IMR-90 (cell line): Measurements from ENCODE around the gene ATP10A. TPM values are rescaled to one million over a fixed set of nuclear protein-coding genes. Genes with fewer than 3 reads are reported as not detected.

Experiments used
- ATAC-seq: fragments of 200-7000 bp; cut with Tn5 transposase; 2 replicates; pipeline ENCODE4 v1.9.1; 2020; ENCODE audit warnings: low read depth, mild to moderate bottlenecking, moderate library complexity
- BruUV-seq: library from RNA; stranded (reverse); fragments of 400-500 nt; replicated peaks from 2 replicates; lab custom pipeline; 2021; lab: Mats Ljungman, UMichigan
- CTCF ChIA-PET: fragments of 300-600 bp; formaldehyde crosslinking; extraction: SDS; loops from one replicate; lab custom pipeline; 2021; ENCODE audit warnings: antibody characterized with exemption; lab: Yijun Ruan, JAX
- POLR2A ChIA-PET: fragments of 300-600 bp; sonication (Branson Sonifier 250); formaldehyde crosslinking; loops from one replicate; lab custom pipeline; 2022; ENCODE audit warnings: antibody characterized with exemption; ENCODE audit not compliant: unreplicated experiment; lab: Charles Lee
- DNase-seq: peaks from one replicate; pipeline ENCODE4 v3.0.0; 2013
- H2AFZ ChIP-seq: replicated peaks from 2 replicates; pipeline ENCODE3; 2013; ENCODE audit warnings: low read length, mild to moderate bottlenecking; ENCODE audit not compliant: poor library complexity
- H2AK5ac ChIP-seq: 2 replicates; pipeline ENCODE4 v1.6.1; 2013; ENCODE audit warnings: low read depth, low read length, inconsistent platforms
- H2AK9ac ChIP-seq: replicated peaks from 2 replicates; pipeline ENCODE3; 2013; ENCODE audit warnings: mild to moderate bottlenecking, low read depth, low read length, moderate library complexity; ENCODE audit not compliant: poor library complexity
- H2BK120ac ChIP-seq: 2 replicates; pipeline ENCODE4 v1.6.1; 2013; ENCODE audit warnings: low read depth, low read length, inconsistent platforms
- H2BK15ac ChIP-seq: 3 replicates; pipeline ENCODE4 v1.6.1; 2013; ENCODE audit warnings: low read depth, low read length, inconsistent platforms
- H2BK20ac ChIP-seq: 2 replicates; pipeline ENCODE4 v1.6.1; 2013; ENCODE audit warnings: low read depth, mild to moderate bottlenecking, inconsistent platforms, low read length, moderate library complexity
- H2BK5ac ChIP-seq: 2 replicates; pipeline ENCODE4 v1.6.1; 2013; ENCODE audit warnings: mild to moderate bottlenecking, low read depth, low read length, inconsistent platforms; ENCODE audit not compliant: poor library complexity, severe bottlenecking
- H3K14ac ChIP-seq: replicated peaks from 2 replicates; pipeline ENCODE4 v1.6.1; 2013; ENCODE audit warnings: low read depth, low read length, inconsistent platforms
- H3K18ac ChIP-seq: 2 replicates; pipeline ENCODE4 v1.6.1; 2013; ENCODE audit warnings: low read depth, low read length, control low read depth
- H3K23ac ChIP-seq: 2 replicates; pipeline ENCODE4 v1.6.1; 2013; ENCODE audit warnings: low read depth, low read length, inconsistent platforms
- H3K27ac ChIP-seq: 2 replicates; pipeline ENCODE4 v1.5.1; 2013; ENCODE audit warnings: mild to moderate bottlenecking, control low read depth, low read length; ENCODE audit not compliant: insufficient read depth
- H3K27me3 ChIP-seq: 2 replicates; pipeline ENCODE4 v1.6.1; 2013; ENCODE audit warnings: low read length; ENCODE audit not compliant: control insufficient read depth, insufficient read depth
- H3K36me3 ChIP-seq: 2 replicates; pipeline ENCODE4 v1.6.1; 2013; ENCODE audit warnings: low read length, mixed read lengths; ENCODE audit not compliant: control insufficient read depth, insufficient read depth
- H3K4ac ChIP-seq: 2 replicates; pipeline ENCODE4 v1.6.1; 2013; ENCODE audit warnings: low read depth, low read length, inconsistent platforms
- H3K4me1 ChIP-seq: 2 replicates; pipeline ENCODE4 v1.6.1; 2013; ENCODE audit warnings: low read length, mixed read lengths; ENCODE audit not compliant: control insufficient read depth, insufficient read depth
- H3K4me2 ChIP-seq: 2 replicates; pipeline ENCODE4 v1.6.1; 2013; ENCODE audit warnings: low read depth, mild to moderate bottlenecking, control low read depth, low read length, moderate library complexity
- H3K4me3 ChIP-seq: 2 replicates; pipeline ENCODE4 v1.5.1; 2013; ENCODE audit warnings: low read depth, mild to moderate bottlenecking, control low read depth, low read length, moderate library complexity; ENCODE audit not compliant: insufficient read depth
- H3K56ac ChIP-seq: 2 replicates; pipeline ENCODE4 v1.6.1; 2013; ENCODE audit warnings: low read length, inconsistent platforms; ENCODE audit not compliant: insufficient read depth; ENCODE audit errors: extremely low read depth
- H3K79me1 ChIP-seq, 2 experiments: 2 replicates each; pipeline ENCODE4 v1.6.1; 2013; ENCODE audit warnings: low read length in 2 of 2, inconsistent platforms in 1 of 2, low read depth in 1 of 2
- H3K9ac ChIP-seq: 2 replicates; pipeline ENCODE4 v1.6.1; 2013; ENCODE audit warnings: low read depth, low read length, control low read depth
- H3K9me1 ChIP-seq: 2 replicates; pipeline ENCODE4 v1.6.1; 2013; ENCODE audit warnings: low read length, inconsistent platforms; ENCODE audit not compliant: insufficient read depth
- H3K9me3 ChIP-seq: 2 replicates; pipeline ENCODE4 v1.6.1; 2013; ENCODE audit warnings: low read length; ENCODE audit not compliant: control insufficient read depth, insufficient read depth
- H4K20me1 ChIP-seq: 2 replicates; pipeline ENCODE4 v1.6.1; 2013; ENCODE audit warnings: low read length, inconsistent platforms; ENCODE audit not compliant: insufficient read depth
- H4K5ac ChIP-seq: 2 replicates; pipeline ENCODE4 v1.6.1; 2013; ENCODE audit warnings: mild to moderate bottlenecking, low read depth, low read length, control low read depth
- H4K8ac ChIP-seq, 2 experiments: 2 replicates each; pipeline ENCODE4 v1.6.1; 2013; ENCODE audit warnings: low read depth in 2 of 2, low read length in 2 of 2, control low read depth in 1 of 2, inconsistent platforms in 1 of 2
- H4K91ac ChIP-seq: 2 replicates; pipeline ENCODE4 v1.6.1; 2013; ENCODE audit warnings: low read depth, low read length, inconsistent platforms; ENCODE audit not compliant: insufficient read depth
- SMC3 ChIP-seq: fragments of 150-350 bp; IDR thresholded peaks from 2 replicates; pipeline ENCODE4 v1.6.1; 2016; ENCODE audit warnings: low read depth, mild to moderate bottlenecking, antibody characterized with exemption, low read length, moderate library complexity
- WGBS, 2 experiments: methylation state at CpG; one replicate each; pipeline versions ENCODE4 v1.1.5 to v1.1.7; 2013; ENCODE audit warnings: missing lambda C conversion rate in 2 of 2; ENCODE audit not compliant: insufficient read length in 1 of 2; ENCODE audit errors: extremely low coverage in 2 of 2; 5-methylcytosine and 5-hydroxymethylcytosine counted together
- dilution Hi-C: fragments of 300-500 bp; cut with HindIII; formaldehyde crosslinking; loops from one replicate; pipeline ENCODE4 v1.14.3; 2018; ENCODE audit warnings: low sequenced_read_pairs; ENCODE audit not compliant: unreplicated experiment
- in situ Hi-C: fragments of 300-500 bp; cut with MboI; formaldehyde crosslinking; loops from 3 replicates; pipeline ENCODE4 v1.14.3; 2019; ENCODE audit warnings: low sequenced_read_pairs, inconsistent platforms, mixed read lengths
- intact Hi-C: fragments of 100-400 bp; cut with micrococcal nuclease; formaldehyde crosslinking; loops from 2 replicates; pipeline ENCODE4 v1.10.0; 2022
- polyA plus RNA-seq, 3 experiments: library from polyadenylated mRNA; depleted of rRNA; stranded (reverse); fragments of >200 nt; gene quantifications; 2 replicates each; pipeline ENCODE4 v1.2.3, GENCODE V29; 2012; ENCODE audit warnings: low replicate concordance in 1 of 3
- total RNA-seq: library from RNA; depleted of rRNA; stranded (reverse); fragments of >200 nt; gene quantifications from 2 replicates; pipeline ENCODE4 v1.2.3, GENCODE V29; 2012
- TF ChIP-seq, protein P1 (sequence below): fragments of 150-350 bp; IDR thresholded peaks from 2 replicates; pipeline ENCODE4 v1.6.1; 2017; ENCODE audit warnings: mild to moderate bottlenecking, antibody characterized with exemption, low read length, low read depth

Gene ATP10A
- total and polyA plus RNA-seq, 2 of the 4 experiments (the other 2 are of a cell fraction): 13.8 to 16.0 TPM

DNA sequence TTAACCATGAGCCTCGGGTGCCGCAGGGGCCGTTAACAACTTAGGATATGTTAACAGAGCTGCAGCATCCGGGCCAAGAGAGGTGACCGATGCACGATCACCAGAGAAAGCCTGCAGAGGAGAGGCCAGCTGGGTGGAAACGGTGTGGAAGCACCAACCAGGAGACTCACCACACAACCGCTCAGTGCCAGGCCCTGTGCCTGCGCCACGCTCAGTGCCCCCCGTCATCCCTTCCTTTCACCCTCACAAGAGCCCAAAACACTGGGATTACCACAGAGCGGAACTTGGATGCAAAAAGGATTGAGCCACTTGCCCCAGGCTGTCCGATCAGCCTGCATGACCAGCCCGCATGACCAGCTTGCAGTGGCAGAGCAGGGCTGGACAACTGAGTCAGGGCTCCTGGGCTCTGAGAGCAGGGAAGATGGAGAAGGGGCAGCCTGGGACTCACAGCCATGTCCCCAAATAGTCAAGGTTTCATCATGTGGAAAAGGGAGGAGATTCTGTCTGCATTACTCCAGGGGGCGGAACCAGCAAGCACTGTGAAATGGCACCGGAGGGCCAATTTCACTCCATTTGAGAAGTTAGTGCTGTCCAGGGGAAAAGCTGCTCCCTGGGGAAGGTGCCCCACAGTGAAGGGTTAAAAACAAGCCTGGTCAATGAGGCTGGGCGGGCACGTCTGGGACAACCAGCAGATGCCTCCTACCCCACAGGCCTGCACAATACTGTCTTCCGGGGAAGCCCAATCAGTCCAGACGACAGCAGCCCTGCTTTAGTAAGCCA is 156.8 kb downstream of the ATP10A start:
- WGBS, 2 experiments: 74% methylated on average over 3 of the region's 20 CpGs; no CpG with 5 or more reads in 1 of the 2 experiments
- Histone ChIP-seq H3K4me2 (no peak overlapping the region), H2BK15ac (no peak overlapping the region), H3K27ac (no peak overlapping the region), H2AFZ (no peak overlapping the region), H3K36me3 (peaks cover under 1% of the 10 kb centered on the region; the same call in 1 of the 2 replicates), H2AK5ac (no peak overlapping the region), H4K8ac (no peak overlapping the region), H3K18ac (no peak overlapping the region), H3K56ac (no peak overlapping the region), H3K14ac (no peak overlapping the region), H3K4me1 (peaks cover 2% of the 10 kb centered on the region; the same call in 1 of the 2 replicates), H2BK120ac (no peak overlapping the region), H2BK5ac (no peak overlapping the region), H4K5ac (no peak overlapping the region), H3K4ac (no peak overlapping the region), H2AK9ac (no peak overlapping the region), H3K9me3 (no peaks in the 10 kb centered on the region), H3K9ac (no peak overlapping the region), H3K23ac (no peak overlapping the region), H2BK20ac (no peak overlapping the region), H4K20me1 (no peaks in the 10 kb centered on the region), H3K9me1 (peaks cover 11% of the 10 kb centered on the region), H3K79me1 (peaks cover 0 to 9% of the 10 kb centered on the region in 2 experiments; a peak in 2 of 4 replicates), H3K27me3 (no peaks in the 10 kb centered on the region), H4K91ac (no peak overlapping the region), H3K4me3 (no peak overlapping the region)
- ChIA-PET POLR2A (no interaction called here), CTCF (no interaction called here)
- dilution Hi-C loops: no loop called here
- DNase-seq (no peak), ATAC-seq (no peak)
- in situ Hi-C loops: loop anchor here (25.0 kb wide), 1 partner anchor 556 kb away; no protein-coding TSS in a partner anchor
- BruUV-seq: no TSS peak
- TF ChIP-seq, protein P1, sequence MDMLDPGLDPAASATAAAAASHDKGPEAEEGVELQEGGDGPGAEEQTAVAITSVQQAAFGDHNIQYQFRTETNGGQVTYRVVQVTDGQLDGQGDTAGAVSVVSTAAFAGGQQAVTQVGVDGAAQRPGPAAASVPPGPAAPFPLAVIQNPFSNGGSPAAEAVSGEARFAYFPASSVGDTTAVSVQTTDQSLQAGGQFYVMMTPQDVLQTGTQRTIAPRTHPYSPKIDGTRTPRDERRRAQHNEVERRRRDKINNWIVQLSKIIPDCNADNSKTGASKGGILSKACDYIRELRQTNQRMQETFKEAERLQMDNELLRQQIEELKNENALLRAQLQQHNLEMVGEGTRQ: no peak
- TF ChIP-seq SMC3: no peak
- intact Hi-C loops: no loop called here
